ENCODE measurements around the gene OTOG.

Gene OTOG

DNA sequence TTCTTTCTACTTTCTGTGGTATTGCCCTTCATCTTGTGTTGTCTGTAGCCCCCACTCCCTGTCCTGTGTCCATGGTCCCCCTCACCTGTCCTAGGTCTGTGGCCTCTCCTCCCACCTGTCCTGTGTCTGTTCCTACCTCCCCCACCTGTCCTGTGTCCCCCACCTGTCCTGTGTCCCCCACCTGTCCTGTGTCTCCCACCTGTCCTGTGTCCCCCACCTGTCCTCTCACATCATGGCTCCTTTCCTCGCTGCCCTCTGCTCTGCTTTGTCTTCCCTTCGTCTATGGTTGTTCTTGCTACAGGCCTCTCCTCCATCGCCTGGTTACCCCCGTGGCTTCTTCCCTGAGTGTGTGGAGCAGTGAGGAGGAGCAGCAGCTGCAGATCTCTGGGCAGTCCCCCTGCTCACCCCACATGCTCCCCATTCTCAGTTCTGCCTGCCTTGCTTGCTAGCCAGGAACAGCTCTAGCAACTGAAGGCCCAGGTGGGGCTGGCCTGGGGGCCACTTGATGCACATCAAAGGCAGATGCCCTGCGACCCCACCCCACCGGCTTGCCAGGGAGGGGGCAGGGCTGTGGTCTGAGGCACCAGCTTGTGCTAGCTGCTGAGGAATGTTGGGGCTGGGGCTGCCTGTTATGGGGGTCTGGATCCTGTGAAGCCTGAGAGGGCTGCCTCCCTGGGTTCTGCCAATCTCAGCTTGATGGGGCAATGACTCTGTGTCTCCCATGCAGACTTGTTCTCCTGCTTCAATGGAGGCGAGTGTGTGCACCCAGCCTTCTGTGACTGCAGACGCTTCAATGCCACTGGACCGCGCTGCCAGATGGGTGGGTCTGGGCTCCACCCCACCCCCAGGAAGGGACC is 5.6 kb downstream of the OTOG start:
- H3K27ac ChIP-seq, result no peak overlapping the region
- no peak for TF ChIP-seq ZFX (IDR thresholded peaks at IDR 0.05; ENCODE audit: borderline replicate concordance)
- TF ChIP-seq, protein P1, sequence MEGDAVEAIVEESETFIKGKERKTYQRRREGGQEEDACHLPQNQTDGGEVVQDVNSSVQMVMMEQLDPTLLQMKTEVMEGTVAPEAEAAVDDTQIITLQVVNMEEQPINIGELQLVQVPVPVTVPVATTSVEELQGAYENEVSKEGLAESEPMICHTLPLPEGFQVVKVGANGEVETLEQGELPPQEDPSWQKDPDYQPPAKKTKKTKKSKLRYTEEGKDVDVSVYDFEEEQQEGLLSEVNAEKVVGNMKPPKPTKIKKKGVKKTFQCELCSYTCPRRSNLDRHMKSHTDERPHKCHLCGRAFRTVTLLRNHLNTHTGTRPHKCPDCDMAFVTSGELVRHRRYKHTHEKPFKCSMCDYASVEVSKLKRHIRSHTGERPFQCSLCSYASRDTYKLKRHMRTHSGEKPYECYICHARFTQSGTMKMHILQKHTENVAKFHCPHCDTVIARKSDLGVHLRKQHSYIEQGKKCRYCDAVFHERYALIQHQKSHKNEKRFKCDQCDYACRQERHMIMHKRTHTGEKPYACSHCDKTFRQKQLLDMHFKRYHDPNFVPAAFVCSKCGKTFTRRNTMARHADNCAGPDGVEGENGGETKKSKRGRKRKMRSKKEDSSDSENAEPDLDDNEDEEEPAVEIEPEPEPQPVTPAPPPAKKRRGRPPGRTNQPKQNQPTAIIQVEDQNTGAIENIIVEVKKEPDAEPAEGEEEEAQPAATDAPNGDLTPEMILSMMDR (IDR thresholded peaks at IDR 0.05), result no peak

DNA sequence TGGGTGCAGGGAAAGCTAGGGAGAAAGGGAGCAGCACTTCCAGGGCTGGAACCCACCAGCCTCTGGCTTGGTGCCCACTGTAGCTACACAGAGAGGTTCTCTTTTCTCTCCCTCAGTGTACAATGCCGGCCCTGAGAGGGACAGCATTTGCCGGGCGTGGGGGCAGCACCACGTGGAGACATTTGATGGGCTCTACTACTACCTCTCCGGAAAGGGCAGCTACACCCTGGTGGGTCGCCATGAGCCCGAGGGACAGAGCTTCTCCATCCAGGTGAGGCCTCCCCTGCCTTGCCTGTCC is 6.1 kb downstream of the OTOG start:
- no peak overlapping the region for H3K27ac ChIP-seq
- TF ChIP-seq ZFX (IDR thresholded peaks at IDR 0.05; ENCODE audit: borderline replicate concordance), result no peak
- TF ChIP-seq, protein P1 (IDR thresholded peaks at IDR 0.05), result no peak

DNA sequence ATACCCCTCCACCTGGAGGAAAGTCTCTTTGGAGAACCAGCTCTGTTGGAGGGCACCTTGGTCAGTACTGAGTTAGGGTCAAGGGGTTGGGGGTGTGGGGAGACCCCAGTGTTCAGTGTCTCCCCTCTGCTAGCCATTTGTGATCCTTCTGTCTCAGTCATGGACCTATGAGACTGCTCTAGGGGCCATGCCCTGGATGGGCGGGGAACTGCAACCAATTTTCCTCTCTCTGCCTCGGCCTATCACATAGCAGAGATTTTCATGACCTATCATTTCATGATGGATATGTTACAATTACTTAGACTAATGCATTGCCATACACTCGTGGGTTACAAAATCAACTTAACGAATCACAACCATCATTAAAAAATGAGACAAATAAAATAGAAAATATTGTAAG is 7.4 kb downstream of the OTOG start:
- no peak overlapping the region for H3K27ac ChIP-seq
- TF ChIP-seq, protein P1 (IDR thresholded peaks at IDR 0.05), result no peak
- TF ChIP-seq ZFX (IDR thresholded peaks at IDR 0.05; ENCODE audit: borderline replicate concordance), result no peak

DNA sequence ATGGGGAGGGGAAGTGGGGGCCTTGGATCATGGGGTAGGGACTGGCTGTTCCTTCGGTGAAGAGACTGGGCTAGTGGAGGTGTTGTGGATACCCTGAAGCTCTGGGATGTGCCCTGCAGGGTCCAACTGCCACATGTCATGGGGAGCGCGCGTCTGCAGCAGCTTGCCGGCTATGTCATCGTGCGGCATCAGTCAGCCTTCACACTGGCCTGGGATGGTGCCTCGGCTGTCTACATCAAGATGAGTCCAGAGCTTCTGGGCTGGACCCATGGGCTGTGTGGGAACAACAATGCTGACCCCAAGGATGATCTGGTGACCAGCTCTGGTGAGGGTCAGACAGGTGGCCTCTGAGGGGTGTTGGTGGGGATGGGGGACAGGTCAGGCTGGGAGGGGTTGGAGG is 9.9 kb downstream of the OTOG start:
- no peak overlapping the region for H3K27ac ChIP-seq
- TF ChIP-seq ZFX (IDR thresholded peaks at IDR 0.05; ENCODE audit: borderline replicate concordance), result no peak
- TF ChIP-seq, protein P1 (IDR thresholded peaks at IDR 0.05), result no peak

DNA sequence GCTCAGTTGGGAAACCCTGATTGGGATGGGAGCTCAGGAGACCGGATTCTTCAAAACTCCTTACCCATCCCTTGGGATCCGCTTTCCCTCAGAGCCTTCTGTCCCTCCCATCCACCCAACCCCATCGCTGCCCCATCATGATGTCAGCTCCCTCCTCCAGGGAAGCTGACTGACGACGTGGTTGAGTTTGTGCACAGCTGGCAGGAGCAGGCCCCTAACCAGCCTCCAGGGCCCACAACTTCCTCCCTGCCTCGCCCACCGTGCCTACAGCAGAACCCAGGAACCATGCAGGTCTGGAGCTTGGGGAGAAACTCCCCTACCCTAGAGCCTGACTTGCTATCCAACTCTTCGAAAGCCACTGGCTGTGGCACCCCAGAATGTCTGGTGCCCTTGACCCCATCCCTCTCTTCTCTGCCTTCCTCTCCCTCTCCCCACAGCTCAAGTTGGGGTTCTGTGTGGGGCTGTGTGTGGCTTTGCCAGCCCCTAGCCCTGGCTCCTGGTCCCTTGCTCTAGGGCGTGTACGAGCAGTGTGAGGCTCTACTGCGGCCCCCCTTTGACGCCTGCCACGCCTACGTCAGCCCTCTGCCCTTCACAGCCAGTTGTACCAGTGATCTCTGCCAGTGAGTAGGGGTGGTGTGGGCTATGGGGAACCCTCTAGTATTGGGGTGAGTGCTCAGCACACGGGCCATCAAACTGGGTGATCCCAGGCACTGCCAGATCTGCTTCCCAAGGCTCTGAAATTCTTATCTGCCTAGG is 11.1 kb downstream of the OTOG start:
- TF ChIP-seq ZFX (IDR thresholded peaks at IDR 0.05; ENCODE audit: borderline replicate concordance), result no peak
- H3K27ac ChIP-seq, result no peak overlapping the region

DNA sequence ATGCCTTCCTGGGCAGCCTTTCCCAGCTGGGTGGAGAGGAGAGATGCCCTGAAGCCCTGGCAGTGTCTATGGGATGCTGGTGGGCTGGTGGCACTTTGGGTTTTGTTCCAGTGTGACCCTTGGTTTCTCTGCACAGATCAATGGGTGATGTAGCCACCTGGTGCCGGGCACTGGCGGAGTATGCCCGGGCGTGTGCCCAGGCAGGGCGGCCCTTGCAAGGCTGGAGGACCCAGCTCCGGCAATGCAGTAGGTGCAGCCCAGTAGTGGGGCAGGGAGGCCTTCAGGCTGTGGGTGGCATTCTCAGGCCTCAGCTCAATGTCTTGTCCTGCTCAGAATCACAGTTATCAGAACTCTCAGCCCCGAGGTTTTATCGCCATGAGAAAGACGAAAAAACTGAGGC is 11.9 kb downstream of the OTOG start:
- TF ChIP-seq ZFX (IDR thresholded peaks at IDR 0.05; ENCODE audit: borderline replicate concordance), result no peak
- TF ChIP-seq, protein P1 (IDR thresholded peaks at IDR 0.05), result no peak
- H3K27ac ChIP-seq, result no peak overlapping the region

DNA sequence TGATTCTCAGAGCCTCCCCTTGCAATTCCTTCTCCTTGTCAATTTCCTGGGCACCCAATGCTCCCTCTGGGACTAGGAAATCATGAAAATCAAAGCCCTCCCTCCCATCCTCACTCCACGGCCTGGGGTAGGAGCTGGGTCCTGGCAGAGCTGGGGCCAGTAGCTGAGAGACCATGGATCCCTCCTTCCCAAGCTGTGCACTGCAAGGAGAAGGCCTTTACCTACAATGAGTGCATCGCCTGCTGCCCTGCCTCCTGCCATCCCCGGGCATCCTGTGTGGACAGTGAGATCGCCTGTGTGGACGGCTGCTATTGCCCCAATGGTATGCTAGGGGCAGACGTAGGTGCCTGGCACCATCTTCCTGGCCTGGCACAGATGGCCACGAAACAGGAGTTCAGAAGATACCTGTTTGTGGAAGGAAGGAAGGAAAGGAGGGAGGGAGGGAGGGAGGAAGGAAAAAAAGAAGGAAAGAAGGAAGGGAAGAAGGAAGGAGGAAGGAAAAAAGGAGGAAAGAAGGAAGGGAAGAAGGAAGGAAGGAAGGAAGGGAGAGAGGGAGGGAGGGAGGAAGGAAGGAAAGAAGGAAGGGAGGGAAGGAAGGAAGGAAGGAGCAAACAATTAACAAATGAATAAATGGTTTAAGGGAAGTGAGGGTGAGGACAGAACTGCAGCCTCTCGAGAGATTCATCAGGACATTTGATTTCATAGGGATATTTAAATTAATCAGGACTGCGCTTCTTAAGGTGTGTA is 12.5 kb downstream of the OTOG start:
- no peak overlapping the region for H3K27ac ChIP-seq
- no peak for TF ChIP-seq ZFX (IDR thresholded peaks at IDR 0.05; ENCODE audit: borderline replicate concordance)

Data from 22Rv1 (cell line).